SK-N-SH (cell line): ENCODE measurements around the gene DNASE1L2. TPM values are rescaled to one million over a fixed set of nuclear protein-coding genes. Genes with fewer than 3 reads are reported as not detected.

ENCODE experiments used
- CTCF ChIA-PET: fragments of 300-600, 350-600 bp; formaldehyde crosslinking; extraction: SDS; loops from one replicate; lab custom pipeline; 2021; lab: Yijun Ruan, JAX
- POLR2A ChIA-PET: fragments of 350-600 bp; sonication (Branson Sonifier 250); formaldehyde crosslinking; extraction: SDS; loops from one replicate; lab custom pipeline; 2020; ENCODE audit warnings: antibody characterized with exemption, inconsistent platforms; lab: Yijun Ruan, JAX
- DNase-seq: peaks from one replicate; pipeline ENCODE4 v3.0.0; 2012
- H2AFZ ChIP-seq: fragments of 200-600 bp; sonication (generic); 2 replicates; pipeline ENCODE4 v1.8.1; 2016; ENCODE audit warnings: antibody characterized with exemption, mild to moderate bottlenecking, low read depth
- H3F3A ChIP-seq: fragments of 200-600 bp; sonication (generic); replicated peaks from 2 replicates; pipeline ENCODE3; 2016; ENCODE audit warnings: antibody characterized with exemption, mild to moderate bottlenecking; ENCODE audit not compliant: insufficient read depth
- H3K27ac ChIP-seq, 2 experiments: fragments of 200-500 bp in 1 of 2; fragments of 200-600 bp in 1 of 2; sonication (Bioruptor generic) in 1 of 2; sonication (generic), shearing (Covaris generic) in 1 of 2; 2 replicates each; pipeline versions ENCODE4 v1.5.1 to v1.6.1; 2014 to 2016; ENCODE audit warnings: low read depth in 2 of 2, inconsistent platforms in 1 of 2, low read length in 1 of 2, mild to moderate bottlenecking in 1 of 2, mixed read lengths in 1 of 2
- H3K27me3 ChIP-seq: fragments of 200-600 bp; sonication (generic), shearing (Covaris generic); 2 replicates; pipeline ENCODE4 v1.6.1; 2016; ENCODE audit warnings: mixed run types; ENCODE audit not compliant: insufficient read depth
- H3K36me3 ChIP-seq, 2 experiments: fragments of 200-500 bp in 1 of 2; fragments of 200-600 bp in 1 of 2; sonication (Bioruptor generic) in 1 of 2; sonication (generic) in 1 of 2; replicated peaks in 1 of 2; 2 replicates each; pipeline versions ENCODE3 to v1.5.1; 2014 to 2016; ENCODE audit warnings: low read length in 1 of 2, mild to moderate bottlenecking in 1 of 2; ENCODE audit not compliant: insufficient read depth in 2 of 2, control insufficient read depth in 1 of 2
- H3K4me1 ChIP-seq, 2 experiments: fragments of 200-500 bp in 1 of 2; fragments of 200-600 bp in 1 of 2; sonication (Bioruptor generic) in 1 of 2; sonication (generic), shearing (Covaris generic) in 1 of 2; 2 replicates each; pipeline versions ENCODE4 v1.5.1 to v1.6.1; 2014 to 2016; ENCODE audit warnings: low read depth in 1 of 2, low read length in 1 of 2, mixed run types in 1 of 2; ENCODE audit not compliant: insufficient read depth in 2 of 2, control insufficient read depth in 1 of 2
- H3K4me2 ChIP-seq: fragments of 200-600 bp; sonication (generic), shearing (Covaris generic); 2 replicates; pipeline ENCODE4 v1.6.1; 2017; ENCODE audit warnings: mixed run types
- H3K4me3 ChIP-seq, 2 experiments: fragments of 200-500 bp in 1 of 2; fragments of 200-600 bp in 1 of 2; sonication (Bioruptor generic) in 1 of 2; sonication (generic), shearing (Covaris generic) in 1 of 2; 2 replicates each; pipeline versions ENCODE4 v1.5.1 to v1.8.1; 2014 to 2016; ENCODE audit warnings: low read depth in 2 of 2, inconsistent platforms in 1 of 2, low read length in 1 of 2, mild to moderate bottlenecking in 1 of 2, mixed read lengths in 1 of 2, moderate library complexity in 1 of 2
- H3K79me2 ChIP-seq: fragments of 200-600 bp; sonication (generic); 2 replicates; pipeline ENCODE4 v1.8.1; 2017; ENCODE audit warnings: mild to moderate bottlenecking; ENCODE audit not compliant: insufficient read depth
- H3K9ac ChIP-seq: fragments of 200-600 bp; sonication (generic); 2 replicates; pipeline ENCODE4 v1.6.1; 2017; ENCODE audit warnings: mixed run types
- H3K9me2 ChIP-seq: fragments of 200-600 bp; sonication (generic); 2 replicates; pipeline ENCODE4 v1.6.1; 2017; ENCODE audit warnings: mixed run types
- H3K9me3 ChIP-seq: fragments of 200-600 bp; sonication (generic); 2 replicates; pipeline ENCODE4 v1.6.1; 2017; ENCODE audit warnings: mixed run types, mild to moderate bottlenecking, moderate library complexity
- H4K20me1 ChIP-seq: fragments of 200-600 bp; sonication (generic); 2 replicates; pipeline ENCODE4 v1.6.1; 2017; ENCODE audit warnings: mild to moderate bottlenecking, mixed run types; ENCODE audit not compliant: insufficient read depth
- CHD2 ChIP-seq: fragments of 150-350 bp; IDR thresholded peaks from 2 replicates; pipeline ENCODE4 v1.6.1; 2018; ENCODE audit warnings: low read length; ENCODE audit not compliant: partially characterized antibody
- ELF1 ChIP-seq: IDR thresholded peaks from 2 replicates; pipeline ENCODE4 v1.4.0; 2012
- EZH2phosphoT487 ChIP-seq: fragments of 200-600 bp; sonication (generic); IDR thresholded peaks from 2 replicates; pipeline ENCODE4 v1.6.1; 2017; ENCODE audit warnings: low read depth, mixed run types, mild to moderate bottlenecking, antibody characterized with exemption, moderate library complexity, borderline replicate concordance
- GATA2 ChIP-seq: sonication (generic); formaldehyde crosslinking; IDR thresholded peaks from 2 replicates; pipeline ENCODE4 v1.5.0; 2020; ENCODE audit warnings: mild to moderate bottlenecking, missing genetic modification reagents
- IRF3 ChIP-seq: fragments of 150-350 bp; IDR thresholded peaks from 2 replicates; pipeline ENCODE4 v1.6.1; 2016; ENCODE audit warnings: mild to moderate bottlenecking, low read depth, low read length
- JUND ChIP-seq: IDR thresholded peaks from 2 replicates; pipeline ENCODE4 v1.4.0; 2012
- MXI1 ChIP-seq: IDR thresholded peaks from 2 replicates; pipeline ENCODE4 v1.6.1; 2012; ENCODE audit warnings: mild to moderate bottlenecking, low read depth, low read length, improper control_type of control experiment
- NRF1 ChIP-seq: IDR thresholded peaks from 2 replicates; pipeline ENCODE4 v1.6.1; 2012; ENCODE audit warnings: low read depth, mild to moderate bottlenecking, low read length
- RAD21 ChIP-seq: IDR thresholded peaks from 2 replicates; pipeline ENCODE4 v1.6.1; 2012; ENCODE audit warnings: mild to moderate bottlenecking, low read length
- RXRA ChIP-seq: IDR thresholded peaks from 2 replicates; pipeline ENCODE4 v1.4.0; 2012; ENCODE audit warnings: low read depth, mild to moderate bottlenecking, borderline replicate concordance
- TAF1 ChIP-seq: IDR thresholded peaks from 2 replicates; pipeline ENCODE4 v1.6.1; 2012; ENCODE audit warnings: low read depth, mild to moderate bottlenecking, low read length, moderate library complexity, borderline replicate concordance
- TEAD4 ChIP-seq: IDR thresholded peaks from 2 replicates; pipeline ENCODE4 v1.4.0; 2012; ENCODE audit warnings: mild to moderate bottlenecking, borderline replicate concordance; ENCODE audit not compliant: insufficient read depth
- USF2 ChIP-seq: fragments of 150-350 bp; IDR thresholded peaks from 2 replicates; pipeline ENCODE4 v1.6.1; 2017; ENCODE audit warnings: antibody characterized with exemption, low read length, low read depth, borderline replicate concordance
- WGBS: methylation state at CpG from one replicate; pipeline ENCODE4 v1.1.6; 2017; ENCODE audit warnings: low lambda C conversion rate; 5-methylcytosine and 5-hydroxymethylcytosine counted together
- polyA plus RNA-seq, 3 experiments: library from polyadenylated mRNA; depleted of rRNA; stranded (reverse); fragments of >200 nt; gene quantifications; 2 replicates each; pipeline ENCODE4 v1.2.3, GENCODE V29; 2012
- TF ChIP-seq, protein P1 (sequence below): IDR thresholded peaks from 2 replicates; pipeline ENCODE4 v1.4.0; 2012; ENCODE audit warnings: low read depth, borderline replicate concordance
- TF ChIP-seq, protein P2 (sequence below): IDR thresholded peaks from 2 replicates; pipeline ENCODE4 v1.4.0; 2012; ENCODE audit warnings: low read depth, borderline replicate concordance

DNASE1L2 gene
- polyA plus RNA-seq, 1 of the 3 experiments (the other 2 are of a cell fraction): 2.5 TPM

- no peaks in the 10 kb centered on the region for H3K4me1 ChIP-seq
- H3K27me3 ChIP-seq: no peaks in the 10 kb centered on the region
- H4K20me1 ChIP-seq: no peaks in the 10 kb centered on the region
- no peaks in the 10 kb centered on the region for H3F3A ChIP-seq
- no peaks in the 10 kb centered on the region for H3K79me2 ChIP-seq
- TF ChIP-seq, protein P1, sequence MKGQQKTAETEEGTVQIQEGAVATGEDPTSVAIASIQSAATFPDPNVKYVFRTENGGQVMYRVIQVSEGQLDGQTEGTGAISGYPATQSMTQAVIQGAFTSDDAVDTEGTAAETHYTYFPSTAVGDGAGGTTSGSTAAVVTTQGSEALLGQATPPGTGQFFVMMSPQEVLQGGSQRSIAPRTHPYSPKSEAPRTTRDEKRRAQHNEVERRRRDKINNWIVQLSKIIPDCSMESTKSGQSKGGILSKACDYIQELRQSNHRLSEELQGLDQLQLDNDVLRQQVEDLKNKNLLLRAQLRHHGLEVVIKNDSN: no peak
- TF ChIP-seq NRF1 (no peak), RAD21 (no peak), USF2 (no peak), CHD2 (no peak), GATA2 (no peak), EZH2phosphoT487 (no peak), TAF1 (no peak), ELF1 (no peak), RXRA (no peak), MXI1 (no peak), IRF3 (no peak), JUND (no peak), TEAD4 (no peak)
- TF ChIP-seq, protein P2, sequence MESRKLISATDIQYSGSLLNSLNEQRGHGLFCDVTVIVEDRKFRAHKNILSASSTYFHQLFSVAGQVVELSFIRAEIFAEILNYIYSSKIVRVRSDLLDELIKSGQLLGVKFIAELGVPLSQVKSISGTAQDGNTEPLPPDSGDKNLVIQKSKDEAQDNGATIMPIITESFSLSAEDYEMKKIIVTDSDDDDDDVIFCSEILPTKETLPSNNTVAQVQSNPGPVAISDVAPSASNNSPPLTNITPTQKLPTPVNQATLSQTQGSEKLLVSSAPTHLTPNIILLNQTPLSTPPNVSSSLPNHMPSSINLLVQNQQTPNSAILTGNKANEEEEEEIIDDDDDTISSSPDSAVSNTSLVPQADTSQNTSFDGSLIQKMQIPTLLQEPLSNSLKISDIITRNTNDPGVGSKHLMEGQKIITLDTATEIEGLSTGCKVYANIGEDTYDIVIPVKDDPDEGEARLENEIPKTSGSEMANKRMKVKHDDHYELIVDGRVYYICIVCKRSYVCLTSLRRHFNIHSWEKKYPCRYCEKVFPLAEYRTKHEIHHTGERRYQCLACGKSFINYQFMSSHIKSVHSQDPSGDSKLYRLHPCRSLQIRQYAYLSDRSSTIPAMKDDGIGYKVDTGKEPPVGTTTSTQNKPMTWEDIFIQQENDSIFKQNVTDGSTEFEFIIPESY: no peak
- WGBS: 80% methylated on average over 13 of the region's 26 CpGs
- DNase-seq: no peak
- POLR2A ChIA-PET: interaction anchor here (0.9 to 2.5 kb wide), 2 partner anchors 9 to 10 kb away, joined by 3 to 7 read pairs; no protein-coding TSS in a partner anchor
- H3K4me3 ChIP-seq: no peak overlapping the region
- no peak overlapping the region for H2AFZ ChIP-seq
- CTCF ChIA-PET: interaction anchor here (1.5 kb wide), 1 partner anchor 10 kb away, joined by 4 read pairs; no protein-coding TSS in a partner anchor
- no peaks in the 10 kb centered on the region for H3K9me2 ChIP-seq
- H3K9me3 ChIP-seq: no peaks in the 10 kb centered on the region
- H3K4me2 ChIP-seq: no peak overlapping the region
- peaks cover 0 to 12% of the 10 kb centered on the region in 2 experiments for H3K36me3 ChIP-seq
- no peak overlapping the region for H3K9ac ChIP-seq
- no peak overlapping the region for H3K27ac ChIP-seq
Measured at GRCh38 chr16:2278956-2279800, 42.9 kb downstream of the DNASE1L2 start.
